Dedifferentiated amniotic fluid mesenchymal stem cell (primary cell): ENCODE measurements around the gene KCNK5.

Source experiments
- DNase-seq: peaks from one replicate; pipeline ENCODE4 v3.0.0-alpha.2; 2016; ENCODE audit errors: extremely low spot score

The KCNK5 gene

GRCh38 chr6:39243809-39244208, 14.5 kb upstream of the KCNK5 start:
- DNase-seq = no peak

DNA sequence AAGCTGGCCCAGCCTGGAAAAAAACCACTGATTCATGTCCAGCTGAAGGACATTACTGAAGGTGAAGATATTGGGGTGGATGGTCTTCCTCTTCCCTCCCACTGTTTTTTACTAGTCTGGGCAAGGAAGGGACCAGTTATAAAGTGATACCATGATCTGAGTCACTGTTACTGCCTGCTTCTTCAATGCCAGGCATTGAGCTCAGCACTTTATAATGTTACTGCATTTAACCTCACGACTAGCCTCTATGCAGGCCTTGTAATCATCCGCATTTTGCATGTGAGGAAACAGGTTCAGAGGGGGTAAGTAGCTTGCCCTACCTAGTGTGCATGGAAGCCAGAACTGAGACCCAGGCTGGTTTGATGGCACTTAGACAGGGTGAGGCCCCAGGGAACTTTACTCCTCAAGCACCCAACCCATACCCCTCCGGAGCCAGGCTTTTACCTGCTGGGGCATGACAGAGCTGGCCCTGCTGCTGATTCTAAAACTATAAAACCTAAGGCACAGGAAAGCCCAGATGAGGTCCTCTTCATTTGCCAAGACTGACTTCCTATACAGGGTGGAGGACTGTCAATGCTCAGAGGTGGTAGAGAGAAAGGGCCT, 11.0 kb upstream of the KCNK5 start:
- DNase-seq = no peak

DNA sequence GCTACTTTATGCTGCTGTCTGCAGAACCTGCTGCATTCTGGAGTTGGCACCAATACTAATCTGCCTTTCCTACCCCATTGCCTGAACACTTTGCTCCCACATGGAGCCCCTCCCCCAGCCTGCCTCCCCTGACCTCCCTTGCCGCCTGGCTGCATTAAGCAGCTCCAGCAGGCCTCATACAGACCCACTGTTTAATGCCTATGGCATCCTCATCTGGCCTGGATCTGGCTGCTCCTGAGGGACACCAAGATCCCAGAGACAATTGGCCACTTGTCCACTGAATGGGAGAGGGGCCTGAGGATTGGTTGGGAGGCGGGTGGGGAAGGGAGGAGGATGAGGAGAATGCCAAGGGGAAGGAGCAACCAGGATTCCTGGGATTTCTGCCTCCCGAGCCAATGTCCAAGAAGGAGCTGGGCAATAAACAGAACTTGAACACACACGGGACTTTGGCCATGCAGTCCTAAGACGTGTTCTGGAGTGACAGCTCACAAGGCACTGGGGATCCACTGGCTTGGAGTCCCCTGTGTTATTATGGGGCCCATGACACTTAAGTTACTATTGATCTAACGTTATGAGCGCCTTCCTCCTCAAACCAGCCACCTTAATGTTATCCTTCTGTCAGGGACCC, 10.4 kb upstream of the KCNK5 start:
- DNase-seq = no peak

- no peak for DNase-seq
Measured at GRCh38 chr6:39236742-39237141, 7.5 kb upstream of the KCNK5 start.

- DNase-seq = no peak
Measured at GRCh38 chr6:39233333-39233732, 4.1 kb upstream of the KCNK5 start.

- no peak for DNase-seq
Measured at GRCh38 chr6:39231521-39232243, 2.4 kb upstream of the KCNK5 start.

DNA sequence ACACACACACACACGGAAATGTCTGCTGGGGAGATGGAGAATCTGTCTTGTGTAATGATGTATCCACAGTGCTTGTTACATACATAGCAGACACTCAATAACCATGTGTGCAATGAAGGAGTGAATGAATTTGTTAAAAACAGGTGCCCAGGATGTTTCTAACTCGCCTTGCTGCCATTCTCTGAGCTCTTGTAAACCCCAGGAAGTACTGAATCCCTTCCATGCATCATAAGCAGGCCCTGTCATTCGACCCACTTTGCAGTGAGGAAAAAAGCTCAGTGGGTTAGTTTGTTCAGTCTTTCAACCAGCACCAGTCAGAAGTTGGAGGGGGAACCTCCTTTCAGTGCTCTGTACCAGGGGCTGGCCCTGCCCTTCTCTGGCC, 1.4 kb upstream of the KCNK5 start:
- DNase-seq = no peak

DNA sequence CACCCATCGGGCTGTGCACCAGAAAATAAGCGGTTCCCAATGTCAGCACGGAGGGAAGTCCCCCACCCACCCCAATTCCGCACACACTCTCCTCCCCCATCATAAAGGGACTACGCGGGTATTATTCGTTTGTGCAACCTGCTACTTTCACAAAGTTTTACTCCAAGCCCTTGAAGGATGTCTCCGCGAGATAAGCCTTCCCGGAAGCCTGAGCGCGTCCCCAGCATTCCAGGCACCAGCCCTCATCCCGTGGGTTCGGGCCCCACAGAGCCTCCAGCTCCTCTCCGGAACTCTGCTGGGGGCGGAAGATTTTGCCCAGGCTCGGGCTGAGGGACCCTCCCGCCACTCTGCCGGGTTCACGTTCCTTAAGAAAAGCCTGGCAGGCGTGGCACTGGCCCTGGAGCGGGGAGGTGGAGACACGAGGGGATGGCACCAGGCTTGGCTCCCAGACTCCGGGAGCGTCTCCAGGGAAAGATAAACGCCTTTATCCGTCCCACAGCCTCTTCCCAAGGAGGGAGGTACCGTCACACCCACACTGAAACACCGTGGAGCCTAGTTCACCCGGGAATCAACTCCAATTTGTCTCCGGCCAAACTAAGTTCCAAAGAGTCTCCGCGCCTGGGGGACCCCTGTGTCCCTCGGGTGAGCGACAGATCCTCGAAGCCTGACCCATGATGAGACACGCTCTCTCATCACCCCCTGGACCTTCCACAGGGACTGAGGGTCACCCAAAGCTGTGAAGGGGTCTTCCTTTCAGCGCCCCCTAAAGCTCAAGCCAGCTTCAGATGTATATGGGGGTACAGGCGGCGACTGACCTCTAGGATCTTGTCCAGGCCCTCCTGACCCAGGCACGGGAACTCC, 934 bp downstream of the KCNK5 start:
- DNase-seq = no peak

GRCh38 chr6:39227476-39227875, 1.8 kb downstream of the KCNK5 start:
- DNase-seq = no peak

- DNase-seq = no peak
Measured at GRCh38 chr6:39226639-39227329, 2.5 kb downstream of the KCNK5 start.

- no peak for DNase-seq
Measured at GRCh38 chr6:39225946-39226437, 3.3 kb downstream of the KCNK5 start.

GRCh38 chr6:39225543-39225942, 3.7 kb downstream of the KCNK5 start:
- no peak for DNase-seq

GRCh38 chr6:39224523-39225182, 4.6 kb downstream of the KCNK5 start:
- DNase-seq = no peak

- no peak for DNase-seq
Measured at GRCh38 chr6:39224011-39224410, 5.3 kb downstream of the KCNK5 start.

DNA sequence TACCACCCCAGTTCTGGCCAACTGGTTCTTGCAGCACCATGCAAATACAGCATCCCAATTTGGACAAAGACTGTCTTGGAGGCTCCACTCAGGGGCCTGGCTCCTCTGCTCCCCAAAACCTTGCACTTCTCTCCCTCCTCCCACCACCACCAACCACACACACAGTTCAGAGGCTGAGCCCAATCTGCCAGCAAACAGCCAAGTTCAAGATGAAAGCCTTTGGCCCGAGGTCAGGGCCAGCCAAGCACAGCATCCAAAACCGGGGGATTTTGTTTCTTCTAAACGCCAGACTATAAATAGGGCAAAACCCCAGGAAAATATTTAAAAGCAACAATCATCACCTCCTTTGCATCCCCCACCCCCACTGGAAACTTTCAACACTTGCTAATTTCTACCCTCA, 5.7 kb downstream of the KCNK5 start:
- no peak for DNase-seq

- DNase-seq = no peak
Measured at GRCh38 chr6:39223061-39223460, 6.2 kb downstream of the KCNK5 start.

- no peak for DNase-seq
Measured at GRCh38 chr6:39221779-39222641, 7.3 kb downstream of the KCNK5 start.

DNA sequence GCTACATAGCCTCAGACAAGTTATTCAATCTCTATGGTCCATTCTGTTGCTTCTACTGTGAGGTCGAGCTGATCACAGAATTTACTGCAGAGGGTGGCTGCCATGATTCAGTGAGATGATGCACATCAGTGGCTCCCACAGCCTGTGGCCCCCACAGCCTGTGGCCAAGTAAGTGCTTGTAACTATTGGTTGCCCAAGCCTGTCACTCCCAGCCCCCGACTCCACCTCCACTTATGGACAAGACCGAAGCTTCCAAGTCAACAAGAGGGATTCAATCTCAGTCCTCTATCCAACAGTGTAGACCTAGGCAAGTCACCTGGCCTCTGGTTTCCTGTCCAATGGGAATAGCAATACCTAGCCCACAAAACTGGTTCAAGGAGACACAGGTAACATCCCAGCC, 8.2 kb downstream of the KCNK5 start:
- no peak for DNase-seq

DNA sequence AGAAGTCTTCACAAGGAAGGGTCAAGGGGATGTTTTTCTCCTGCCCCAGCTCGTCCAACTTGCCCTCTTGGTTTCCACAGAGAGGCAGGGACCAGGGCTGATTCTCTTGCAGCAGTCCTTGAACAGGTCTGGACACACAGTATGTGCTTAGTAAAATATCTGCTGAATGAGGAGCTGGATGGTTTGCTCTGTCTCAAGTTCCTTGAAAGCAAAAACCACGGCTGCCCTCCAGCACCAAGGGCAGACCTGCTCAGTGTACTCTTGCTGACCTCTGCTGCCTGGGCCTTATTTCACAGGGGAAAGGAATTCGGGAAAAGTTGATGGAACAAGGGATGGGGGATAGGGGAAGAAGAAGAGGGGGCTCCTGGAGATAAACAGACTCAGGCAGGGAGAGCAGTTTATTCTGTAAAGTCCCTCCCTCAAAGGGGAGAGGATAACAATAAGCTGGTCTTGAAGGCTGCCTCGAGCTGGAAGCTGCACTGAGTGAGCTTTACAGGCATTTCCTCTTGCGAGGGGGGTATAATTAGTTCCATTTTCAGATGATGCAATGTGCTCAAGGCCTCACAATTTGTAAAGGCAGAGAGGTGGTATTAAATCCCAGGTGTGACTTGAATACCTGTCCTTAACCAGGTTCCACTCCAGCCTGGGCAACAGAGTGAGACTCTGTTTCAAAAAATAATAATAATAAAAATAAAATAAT, 10.3 kb downstream of the KCNK5 start:
- DNase-seq = no peak
